Left colon (tissue), 2 donors: ENCODE measurements around the gene TWNK. TPM values are rescaled to one million over a fixed set of nuclear protein-coding genes. Genes with fewer than 3 reads are reported as not detected.

ENCODE experiments used
- ATAC-seq: fragments of 200-7000 bp; cut with Tn5 transposase; one replicate; pipeline ENCODE4 v1.9.1; 2020; ENCODE audit warnings: mild to moderate bottlenecking, moderate library complexity
- DNase-seq, 2 donors: peaks; one replicate each; pipeline ENCODE4 v3.0.0-alpha.2; 2020
- intact Hi-C, 2 donors: fragments of 100-400 bp; cut with DNase I in 1 of 2; cut with micrococcal nuclease in 1 of 2; formaldehyde crosslinking; loops; one replicate each; pipeline versions ENCODE4 v1.11.2 to v1.14.0; 2022; cut with DNase I, micrococcal nuclease
- total RNA-seq, 2 donors: library from RNA; stranded (reverse); fragmentation: NEBNext Ultra II Directional; extraction: Animal tissue kit (Norgen Biotek cat#: 25700); gene quantifications; one replicate each; pipeline ENCODE4 v1.2.1, GENCODE V29; 2021
- donor health status: DM: no; HTN: no; CAD: no.
- donor health status: DM: yes; HTN: yes; CAD: no.

The TWNK gene
- total RNA-seq, 2 donors from 2014 or later = 3.7 to 5.8 TPM

- intact Hi-C loops = no loop called here
- ATAC-seq (no peak), DNase-seq (no peak)
Measured at GRCh38 chr10:101005361-101005760, 18.0 kb downstream of the TWNK start.

GRCh38 chr10:101005869-101006567 is 18.7 kb downstream of the TWNK start:
- DNase-seq = no peak
- ATAC-seq = no peak
- intact Hi-C loops = no loop called here

- DNase-seq (no peak), ATAC-seq (no peak)
- intact Hi-C loops = no loop called here
Measured at GRCh38 chr10:101006593-101007098, 19.3 kb downstream of the TWNK start.

- ATAC-seq = no peak
- intact Hi-C loops = no loop called here
- no peak for DNase-seq
Measured at GRCh38 chr10:101007099-101007711, 19.9 kb downstream of the TWNK start.

- ATAC-seq (no peak), DNase-seq (no peak)
- intact Hi-C loops = no loop called here
Measured at GRCh38 chr10:101007915-101008822, 20.8 kb downstream of the TWNK start.

- intact Hi-C loops = no loop called here
- ATAC-seq = no peak
- no peak for DNase-seq
Measured at GRCh38 chr10:101008823-101009423, 21.6 kb downstream of the TWNK start.

- intact Hi-C loops = no loop called here
- ATAC-seq (no peak), DNase-seq (no peak)
Measured at GRCh38 chr10:101010329-101010728, 23.0 kb downstream of the TWNK start.

- DNase-seq = no peak
- intact Hi-C loops = no loop called here
- no peak for ATAC-seq
Measured at GRCh38 chr10:101011517-101012423, 24.4 kb downstream of the TWNK start.

- DNase-seq = peak; percentile 87 to 93
- intact Hi-C loops = no loop called here
Measured at GRCh38 chr10:101012525-101013364, 25.4 kb downstream of the TWNK start.

GRCh38 chr10:101013365-101013825 is 26.1 kb downstream of the TWNK start:
- no peak for DNase-seq
- intact Hi-C loops = no loop called here
- no peak for ATAC-seq

More at GRCh38 chr10:101012525-101013364, 25.4 kb downstream of the TWNK start:
- peak; percentile 87 for ATAC-seq

- DNase-seq (peak; percentile 69 to 91), ATAC-seq (peak; percentile 64)
- intact Hi-C loops = no loop called here
Measured at GRCh38 chr10:101014230-101014884, 27.0 kb downstream of the TWNK start.

GRCh38 chr10:101014966-101015581 is 27.7 kb downstream of the TWNK start:
- ATAC-seq (no peak), DNase-seq (no peak)
- intact Hi-C loops = no loop called here

- intact Hi-C loops = no loop called here
- ATAC-seq = no peak
- no peak for DNase-seq
Measured at GRCh38 chr10:101015582-101015973, 28.2 kb downstream of the TWNK start.

- intact Hi-C loops = no loop called here
- ATAC-seq = no peak
- no peak for DNase-seq
Measured at GRCh38 chr10:101016814-101017213, 29.5 kb downstream of the TWNK start.

- intact Hi-C loops = no loop called here
- no peak for ATAC-seq
Measured at GRCh38 chr10:101018118-101018599, 30.8 kb downstream of the TWNK start.

More at GRCh38 chr10:101018118-101018599, 30.8 kb downstream of the TWNK start:
- no peak for DNase-seq
